Anterior cingulate cortex (tissue), 58 donors: Measurements from ENCODE around the gene SYNE1.
A peak's percentile ranks its signal among the peaks of the same experiment; 100 is the strongest.
"Not testable (repeated sequence)": the region's sequence is repeated elsewhere in the genome, so short reads cannot be mapped to it uniquely, and the experiment has no call there.

Experiments used
- DNase-seq, 58 donors: peaks; one replicate each; lab custom pipeline; 2025; lab: John Stamatoyannopoulos, UW

Gene SYNE1

DNA sequence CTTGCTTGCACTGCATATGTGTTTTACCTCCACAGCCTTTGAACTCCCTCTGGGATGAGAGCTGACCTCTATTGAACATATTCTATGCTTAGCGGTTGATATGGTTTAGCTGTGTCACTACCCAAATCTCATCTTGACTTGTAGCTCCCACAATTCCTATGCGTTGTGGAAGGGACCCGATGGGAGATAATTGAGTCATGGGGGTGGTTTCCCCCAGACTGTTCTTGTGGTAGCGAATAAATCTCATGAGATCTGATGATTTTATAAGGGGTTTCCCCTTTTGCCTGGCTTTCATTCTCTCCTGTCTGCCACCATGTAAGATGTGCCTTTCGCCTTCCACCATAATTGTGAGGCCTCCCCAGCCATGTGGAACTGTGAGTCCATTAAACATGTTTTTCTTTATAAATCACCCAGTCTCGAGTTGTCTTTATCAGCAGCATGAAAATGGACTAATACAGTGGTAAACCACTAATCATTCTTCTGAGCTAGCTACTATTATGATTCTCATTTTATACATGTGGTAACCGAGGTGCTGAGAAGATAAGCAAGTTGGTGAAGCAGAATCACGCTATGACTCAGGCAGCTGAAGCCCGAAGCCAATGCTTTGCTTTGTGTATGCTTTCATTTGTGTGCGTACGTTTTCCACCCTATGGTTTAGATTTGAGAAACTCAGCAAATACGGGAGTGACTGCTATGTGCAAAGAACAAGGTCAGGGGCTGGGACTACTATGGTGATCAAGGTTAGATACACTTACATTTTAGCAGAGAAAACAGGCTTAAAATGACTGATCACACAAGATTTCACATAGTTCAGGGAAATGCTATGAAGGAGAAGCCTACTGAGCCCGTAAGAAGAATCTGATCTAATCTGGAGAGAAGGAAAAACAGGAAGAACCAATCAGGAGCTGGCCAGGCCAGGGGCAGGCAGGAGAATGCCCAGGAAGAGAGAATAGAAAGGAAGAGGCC lies 466.2 kb downstream of the SYNE1 start:
- DNase-seq, result peak in 1 of 58 donors; percentile 5

DNA sequence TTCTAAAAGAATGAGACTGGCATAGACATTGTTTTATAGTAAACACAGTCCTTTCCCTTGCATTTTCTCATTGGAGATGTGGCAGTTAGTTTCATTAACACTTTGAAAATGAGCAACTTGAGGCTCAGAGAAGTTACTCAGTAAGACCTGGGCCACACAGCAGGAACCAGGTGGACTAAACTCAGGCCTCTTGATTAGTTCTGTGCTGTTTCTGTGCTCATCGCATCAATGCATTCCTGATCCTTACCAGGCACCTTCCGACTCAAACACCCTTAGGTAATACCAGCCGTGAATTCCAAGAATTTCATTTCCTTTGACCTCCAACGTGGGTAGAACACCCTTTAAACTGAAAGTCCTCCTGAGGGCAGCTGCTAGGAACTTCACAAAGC lies 466.9 kb downstream of the SYNE1 start:
- no peak for DNase-seq

- no peak for DNase-seq
Measured at GRCh38 chr6:152167641-152168603, 469.2 kb downstream of the SYNE1 start.

- no peak for DNase-seq
Measured at GRCh38 chr6:152166897-152167296, 470.3 kb downstream of the SYNE1 start.

GRCh38 chr6:152166497-152166896 lies 470.7 kb downstream of the SYNE1 start:
- DNase-seq, result no peak

GRCh38 chr6:152164957-152165356 lies 472.2 kb downstream of the SYNE1 start:
- no peak for DNase-seq

GRCh38 chr6:152161501-152161900 lies 475.7 kb downstream of the SYNE1 start:
- DNase-seq, result no peak

DNA sequence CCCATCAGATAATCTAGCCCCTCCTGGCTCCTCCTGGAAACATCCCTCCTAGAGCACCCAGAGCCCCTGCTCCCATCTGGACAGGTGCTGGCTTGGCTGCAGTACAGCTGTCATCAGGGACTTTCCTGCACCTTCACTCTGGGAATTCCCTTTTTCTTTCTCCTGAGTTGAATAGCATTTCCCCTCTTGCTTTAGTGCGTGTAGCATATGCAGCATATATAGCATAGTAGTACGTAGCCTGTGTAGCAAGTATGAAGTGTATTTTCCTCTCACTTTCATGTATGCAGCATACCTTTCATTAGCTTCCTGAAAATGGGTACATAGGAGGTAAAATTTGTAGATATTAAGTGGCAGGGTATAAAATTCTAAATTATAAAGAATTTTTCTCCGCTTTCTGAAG lies 476.8 kb downstream of the SYNE1 start:
- no peak for DNase-seq

GRCh38 chr6:152155792-152156191 lies 481.4 kb downstream of the SYNE1 start:
- DNase-seq, result no peak

DNA sequence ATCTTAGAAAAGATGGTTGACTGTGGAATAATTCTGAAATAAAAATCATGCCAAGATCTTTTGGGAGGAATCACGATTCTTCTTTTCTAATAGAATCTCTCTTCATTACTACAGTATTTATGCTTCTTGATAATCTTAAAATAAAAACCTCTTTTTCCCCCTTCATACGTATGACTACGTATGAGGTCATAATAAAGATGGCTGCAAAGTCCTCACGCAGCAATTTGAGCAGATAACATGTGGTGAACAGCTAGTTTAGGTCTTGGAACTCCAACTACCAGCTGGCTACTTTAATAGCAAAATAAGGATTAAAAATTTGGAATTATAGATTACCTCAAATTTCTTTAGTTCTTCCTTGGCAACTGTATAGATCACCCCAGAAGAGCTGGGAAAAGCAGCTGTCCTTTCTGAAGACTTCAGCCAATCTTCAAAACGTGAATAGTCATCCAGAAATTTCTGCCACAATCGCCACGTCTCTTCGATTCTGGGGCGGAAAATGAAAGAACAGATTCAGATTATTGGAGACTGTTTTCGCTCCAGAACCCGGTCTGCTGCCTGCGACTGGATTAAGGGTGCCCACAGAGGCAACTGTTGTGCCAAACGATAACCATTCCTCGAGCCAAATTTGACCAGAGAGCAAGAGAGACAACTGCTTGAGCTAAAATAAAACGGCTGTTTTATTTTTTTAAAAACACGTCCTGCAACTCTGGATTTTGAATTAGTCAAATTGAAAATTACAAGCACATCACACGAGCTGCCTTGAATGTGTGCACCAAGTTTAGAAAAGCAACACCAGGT lies 482.4 kb downstream of the SYNE1 start:
- DNase-seq, result no peak

- no peak for DNase-seq
Measured at GRCh38 chr6:152151920-152152319, 485.2 kb downstream of the SYNE1 start.

GRCh38 chr6:152150196-152150595 lies 487.0 kb downstream of the SYNE1 start:
- no peak for DNase-seq

- no peak for DNase-seq
Measured at GRCh38 chr6:152148412-152148811, 488.8 kb downstream of the SYNE1 start.

DNA sequence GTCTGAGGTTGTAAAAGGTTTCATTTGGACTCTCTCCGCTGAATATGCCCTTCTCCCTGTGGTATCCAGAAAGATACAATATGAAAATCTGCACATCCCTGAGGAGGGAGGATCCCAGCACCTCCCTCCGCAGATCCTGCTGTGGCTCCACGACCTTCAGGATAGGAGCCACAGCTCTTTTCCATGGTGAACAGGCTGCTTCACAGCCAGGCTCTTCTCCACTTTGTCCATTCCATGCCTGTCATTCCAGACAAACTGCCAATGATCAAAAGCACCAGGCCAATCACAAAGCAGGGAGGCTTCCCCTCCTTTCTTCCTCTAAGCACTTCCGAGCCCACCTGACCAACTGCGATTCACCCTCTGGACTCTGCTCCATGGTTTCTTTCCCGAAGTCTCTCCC lies 489.9 kb downstream of the SYNE1 start:
- no peak for DNase-seq

GRCh38 chr6:152146385-152146784 lies 490.8 kb downstream of the SYNE1 start:
- DNase-seq, result no peak

GRCh38 chr6:152143359-152143758 lies 493.8 kb downstream of the SYNE1 start:
- no peak for DNase-seq

GRCh38 chr6:152142105-152142504 lies 495.1 kb downstream of the SYNE1 start:
- no peak for DNase-seq

DNA sequence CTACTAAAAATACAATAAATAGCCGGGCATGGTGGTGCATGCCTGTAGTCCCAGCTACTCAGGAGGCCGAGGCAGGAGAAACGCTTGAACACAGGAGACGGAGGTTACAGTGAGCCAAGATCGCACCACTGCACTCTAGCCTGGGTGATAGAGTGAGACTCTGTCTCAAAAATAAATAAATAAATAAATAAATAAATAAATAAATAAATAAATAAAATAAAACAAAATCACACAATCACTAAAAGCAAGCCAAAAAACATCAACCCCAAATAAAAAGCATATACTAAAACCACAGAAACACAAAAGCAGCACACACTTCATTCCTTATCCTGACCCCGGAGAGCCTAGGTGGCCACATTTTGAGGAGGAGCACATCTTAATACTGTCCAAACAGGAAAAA lies 498.8 kb downstream of the SYNE1 start:
- not testable (repeated sequence) for DNase-seq

- no peak for DNase-seq
Measured at GRCh38 chr6:152136449-152136825, 500.7 kb downstream of the SYNE1 start.

DNA sequence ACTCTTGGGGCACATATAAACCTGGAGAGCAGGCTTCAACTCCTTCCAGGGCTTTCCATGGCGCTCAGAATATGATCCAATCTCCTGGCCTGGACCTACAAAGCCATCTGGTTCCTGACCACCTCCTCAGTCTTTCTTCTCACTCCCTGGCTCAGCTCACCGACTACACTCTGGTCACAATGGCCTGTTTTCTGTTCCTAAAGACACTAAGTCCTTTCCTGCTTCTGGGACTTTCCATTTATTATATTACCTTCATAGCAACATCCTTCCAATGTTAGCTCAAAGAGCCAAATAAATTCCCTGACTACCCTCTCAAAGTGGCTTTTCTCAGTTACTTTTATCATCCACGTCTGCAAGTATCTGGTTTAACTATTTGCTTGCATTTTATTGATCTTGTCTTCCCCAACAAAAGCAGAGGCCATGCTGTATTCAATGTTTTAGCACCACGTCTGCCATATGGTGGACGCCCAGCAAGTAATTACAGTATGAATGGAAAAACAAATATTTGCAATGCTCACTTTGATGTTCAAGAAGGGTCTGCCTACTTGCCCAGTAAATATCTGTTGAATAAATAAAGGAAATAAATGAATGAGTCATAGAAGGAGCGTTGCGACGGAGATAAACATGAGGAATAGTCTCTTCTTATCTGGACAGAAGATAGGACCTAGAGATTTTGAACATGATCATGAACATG lies 501.3 kb downstream of the SYNE1 start:
- no peak for DNase-seq
